C4-2B (cell line): ENCODE data around the gene SHCBP1L.

Experiments used
- H3K27ac ChIP-seq: fragments of 450-650 bp; 2 replicates; pipeline ENCODE4 v1.5.1; 2017
- ZFX ChIP-seq: fragments of 450-650 bp; IDR thresholded peaks from 2 replicates; pipeline ENCODE4 v1.6.1; 2017
- TF ChIP-seq, protein P1 (sequence below): fragments of 450-650 bp; conservative IDR thresholded peaks from 2 replicates; pipeline ENCODE4 v1.5.1; 2017; ENCODE audit warnings: mild to moderate bottlenecking

SHCBP1L gene

DNA sequence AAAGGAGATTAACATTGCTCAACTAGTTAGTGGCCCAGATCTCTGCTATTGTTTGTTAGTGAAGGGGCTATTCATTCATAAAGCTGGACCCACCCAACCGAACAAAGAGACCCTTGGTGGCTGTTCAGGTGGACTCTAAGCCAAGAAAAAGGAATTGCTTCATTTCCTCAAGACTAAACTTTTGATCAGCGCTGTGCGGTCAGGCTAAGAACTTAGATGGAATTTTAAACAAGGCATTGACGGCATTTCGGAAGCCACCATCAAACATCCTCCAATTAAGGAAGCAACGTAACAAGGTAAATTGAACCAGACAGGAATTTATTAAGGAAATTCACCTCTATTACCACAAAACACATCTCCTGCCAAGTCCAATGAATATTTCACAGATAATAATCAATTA lies 19.9 kb upstream of the SHCBP1L start:
- no peak overlapping the region for H3K27ac ChIP-seq
- no peak for TF ChIP-seq ZFX
- TF ChIP-seq, protein P1, sequence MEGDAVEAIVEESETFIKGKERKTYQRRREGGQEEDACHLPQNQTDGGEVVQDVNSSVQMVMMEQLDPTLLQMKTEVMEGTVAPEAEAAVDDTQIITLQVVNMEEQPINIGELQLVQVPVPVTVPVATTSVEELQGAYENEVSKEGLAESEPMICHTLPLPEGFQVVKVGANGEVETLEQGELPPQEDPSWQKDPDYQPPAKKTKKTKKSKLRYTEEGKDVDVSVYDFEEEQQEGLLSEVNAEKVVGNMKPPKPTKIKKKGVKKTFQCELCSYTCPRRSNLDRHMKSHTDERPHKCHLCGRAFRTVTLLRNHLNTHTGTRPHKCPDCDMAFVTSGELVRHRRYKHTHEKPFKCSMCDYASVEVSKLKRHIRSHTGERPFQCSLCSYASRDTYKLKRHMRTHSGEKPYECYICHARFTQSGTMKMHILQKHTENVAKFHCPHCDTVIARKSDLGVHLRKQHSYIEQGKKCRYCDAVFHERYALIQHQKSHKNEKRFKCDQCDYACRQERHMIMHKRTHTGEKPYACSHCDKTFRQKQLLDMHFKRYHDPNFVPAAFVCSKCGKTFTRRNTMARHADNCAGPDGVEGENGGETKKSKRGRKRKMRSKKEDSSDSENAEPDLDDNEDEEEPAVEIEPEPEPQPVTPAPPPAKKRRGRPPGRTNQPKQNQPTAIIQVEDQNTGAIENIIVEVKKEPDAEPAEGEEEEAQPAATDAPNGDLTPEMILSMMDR = no peak

DNA sequence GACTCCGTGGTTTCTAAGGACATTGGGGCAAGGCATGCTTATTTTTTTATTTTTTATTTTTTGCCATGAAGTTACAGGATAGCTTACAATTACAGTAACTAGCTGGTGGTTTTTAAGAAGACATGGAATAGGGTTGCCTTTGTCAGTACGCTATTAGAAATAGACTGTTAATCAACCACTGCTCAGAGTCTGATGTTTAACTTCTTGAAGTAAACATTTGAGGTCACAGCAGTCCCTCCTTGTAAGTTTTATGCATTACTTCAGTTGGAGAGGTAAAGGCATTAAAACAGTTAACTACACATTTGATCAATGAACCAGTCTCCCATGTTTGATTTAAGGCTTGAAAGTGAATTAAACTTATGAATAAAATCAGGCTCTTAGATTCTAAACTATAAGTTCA lies 19.3 kb upstream of the SHCBP1L start:
- H3K27ac ChIP-seq = no peak overlapping the region
- TF ChIP-seq, protein P1 = no peak
- TF ChIP-seq ZFX = no peak

DNA sequence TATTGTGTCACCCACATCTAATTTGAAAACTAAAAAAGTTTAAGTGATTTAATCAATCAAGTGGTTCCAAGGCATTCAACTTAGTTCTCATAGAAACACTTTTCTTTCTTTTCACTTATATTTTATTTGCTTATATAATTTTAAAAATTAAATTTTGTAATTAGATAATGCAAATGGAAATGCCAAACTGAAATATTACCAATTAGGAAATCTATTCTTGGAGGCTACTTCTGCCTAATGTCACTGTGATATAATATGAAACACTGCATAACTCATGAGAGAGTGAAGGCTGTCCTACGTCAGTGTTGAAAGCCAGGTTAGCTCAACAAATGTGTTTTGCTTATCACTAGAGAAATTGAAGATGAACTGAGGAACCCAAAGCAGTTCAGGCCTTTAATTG lies 18.3 kb upstream of the SHCBP1L start:
- TF ChIP-seq ZFX = no peak
- TF ChIP-seq, protein P1 = no peak
- H3K27ac ChIP-seq = no peak overlapping the region

DNA sequence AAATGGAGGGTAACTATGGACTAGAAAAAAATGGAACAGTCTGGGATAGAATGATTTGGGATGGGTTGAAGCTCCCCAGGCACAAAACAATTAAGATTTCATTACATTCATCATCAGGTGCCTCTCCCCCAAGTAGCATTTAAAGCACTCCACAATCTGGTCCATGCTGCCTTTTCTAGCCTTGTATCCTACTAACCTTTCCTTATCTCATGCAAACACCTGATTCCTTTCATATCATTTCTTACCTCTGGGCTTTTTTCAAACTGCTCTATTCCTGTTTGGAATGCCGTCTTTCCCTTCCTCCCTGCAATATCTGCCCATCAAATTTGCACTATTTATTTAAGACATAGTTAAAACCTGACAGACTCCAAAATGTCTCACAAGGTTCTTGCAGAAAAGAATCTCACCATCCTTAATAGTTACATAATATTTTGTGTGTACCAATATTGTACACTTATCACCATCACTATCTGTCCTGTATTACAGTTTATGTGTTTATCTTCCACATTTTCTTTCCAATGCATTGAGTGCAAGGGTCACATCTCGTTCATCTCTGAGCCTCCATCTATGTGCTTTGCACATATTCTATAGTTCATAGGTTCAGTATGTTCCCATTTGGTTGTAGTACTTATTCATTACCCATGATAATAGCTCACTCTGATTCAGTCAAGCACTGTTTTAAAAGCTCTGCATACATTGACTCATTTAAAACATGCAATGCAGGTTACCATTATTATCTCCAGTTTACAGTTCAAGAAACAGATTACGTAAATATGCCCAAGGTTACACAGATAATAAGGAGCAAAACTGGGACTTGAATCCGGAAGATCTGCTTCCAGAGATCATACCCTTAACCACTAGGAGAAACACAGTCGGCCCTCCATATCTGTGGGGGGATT lies 16.1 kb upstream of the SHCBP1L start:
- H3K27ac ChIP-seq = peak overlapping the region; percentile 59; the same call in 1 of the 2 replicates
- no peak for TF ChIP-seq ZFX
- TF ChIP-seq, protein P1 = no peak

DNA sequence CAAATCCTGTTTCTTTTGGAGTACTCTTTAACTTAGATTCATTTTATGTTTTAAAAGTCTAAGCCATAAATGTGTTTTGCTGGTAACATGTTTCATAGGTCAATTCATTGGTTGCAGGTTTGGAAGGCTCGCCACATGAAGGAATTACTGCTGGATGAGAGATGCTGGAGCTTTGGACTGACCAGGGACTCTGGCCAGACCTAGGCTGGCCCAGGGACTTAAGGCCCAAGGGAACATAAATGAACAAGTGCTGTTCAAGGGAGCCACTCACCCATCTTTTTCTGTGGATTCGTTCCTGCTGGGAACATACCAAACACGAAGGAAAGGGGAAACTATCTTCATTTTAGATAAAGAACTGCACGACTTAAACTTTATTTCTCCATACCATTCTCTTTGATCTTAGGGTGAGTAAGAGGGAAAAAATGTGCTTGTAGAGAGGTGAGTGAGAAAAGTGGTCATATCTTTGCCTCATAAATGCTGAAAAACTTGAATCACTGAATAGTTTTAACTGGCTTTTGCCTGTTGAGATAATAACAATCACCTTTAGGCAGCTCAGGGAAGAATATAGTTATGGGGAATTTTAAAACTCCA lies 15.3 kb upstream of the SHCBP1L start:
- peak overlapping the region; percentile 68 for H3K27ac ChIP-seq
- TF ChIP-seq ZFX = no peak
- TF ChIP-seq, protein P1 = no peak

DNA sequence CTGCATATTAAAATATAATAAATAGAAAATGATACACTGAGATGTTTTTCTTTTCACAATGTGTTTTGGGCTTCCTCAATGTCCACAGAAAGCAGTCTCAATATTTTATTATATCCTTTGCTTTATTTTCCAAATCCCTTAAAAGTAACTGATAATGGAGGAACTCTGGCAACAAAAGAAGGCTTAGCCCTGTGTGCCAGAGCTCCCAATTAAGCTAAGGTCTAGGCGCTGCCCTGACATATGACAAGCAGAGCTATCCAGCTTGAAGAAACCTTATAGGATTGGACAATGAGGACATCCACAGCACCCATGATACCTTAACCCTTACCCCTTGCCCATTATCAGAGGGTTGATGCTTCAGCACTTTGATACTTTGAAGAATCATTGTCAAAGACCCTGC lies 12.9 kb upstream of the SHCBP1L start:
- H3K27ac ChIP-seq = no peak overlapping the region
- TF ChIP-seq, protein P1 = no peak
- no peak for TF ChIP-seq ZFX

DNA sequence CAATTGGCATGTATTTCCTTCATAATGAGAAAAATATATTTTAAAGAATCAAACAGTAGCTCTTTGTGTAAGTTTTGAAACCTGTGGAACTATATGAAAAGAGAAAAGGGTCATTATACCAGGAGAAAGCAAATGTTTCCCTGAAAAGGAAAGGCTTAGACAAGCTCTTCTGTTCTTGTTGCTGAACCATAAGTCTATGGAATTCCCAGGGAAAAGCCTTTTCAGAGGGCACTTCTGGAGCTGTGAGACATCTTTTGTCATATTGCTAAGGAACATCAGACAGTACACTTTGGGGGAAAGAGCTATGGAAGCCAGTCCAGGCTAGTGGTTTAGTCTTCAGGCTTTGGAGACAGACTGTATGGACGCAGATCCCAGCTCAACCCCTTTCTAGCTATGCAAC lies 12.1 kb upstream of the SHCBP1L start:
- no peak overlapping the region for H3K27ac ChIP-seq

More for the DNA sequence above, 12.1 kb upstream of the SHCBP1L start:
- TF ChIP-seq, protein P1 = no peak
- no peak for TF ChIP-seq ZFX
